Caki2 (cell line): Measurements from ENCODE around the gene GARIN5A. TPM values are rescaled to one million over a fixed set of nuclear protein-coding genes. Genes with fewer than 3 reads are reported as not detected.
"Not testable (repeated sequence)": the region's sequence is repeated elsewhere in the genome, so short reads cannot be mapped to it uniquely, and the experiment has no call there.

Experiments
- DNase-seq: peaks from one replicate; pipeline ENCODE4 v3.0.0-alpha.2; 2015; ENCODE audit warnings: low read depth
- in situ Hi-C: cut with HindIII; loops from 2 replicates; pipeline ENCODE4 v1.10.0; 2016; ENCODE audit warnings: low sequenced_read_pairs, low pct_unique_long_range_greater_than_20kb, mixed read lengths
- total RNA-seq: library from RNA; depleted of rRNA; stranded (reverse); fragments of >200 nt; shearing (Covaris generic); gene quantifications from 2 replicates; pipeline ENCODE4 v1.2.3, GENCODE V29; 2014; ENCODE audit warnings: low replicate concordance

The GARIN5A gene
- total RNA-seq, 1 experiment from 2014 or later, result not detected

- in situ Hi-C loops, result no loop called here
- DNase-seq, result no peak
Measured at GRCh38 chr19:50476907-50477238, 225 bp upstream of the GARIN5A start.

- in situ Hi-C loops, result no loop called here
- no peak for DNase-seq
Measured at GRCh38 chr19:50475736-50476223, 868 bp downstream of the GARIN5A start.

GRCh38 chr19:50475101-50475568 is 1.5 kb downstream of the GARIN5A start:
- DNase-seq, result no peak
- in situ Hi-C loops, result no loop called here

- DNase-seq, in situ Hi-C loops: not testable (repeated sequence)
Measured at GRCh38 chr19:50473336-50473735, 3.3 kb downstream of the GARIN5A start.

GRCh38 chr19:50468818-50469217 is 7.8 kb downstream of the GARIN5A start:
- in situ Hi-C loops, result no loop called here
- DNase-seq, result no peak

GRCh38 chr19:50467566-50467965 is 9.1 kb downstream of the GARIN5A start:
- in situ Hi-C loops, result no loop called here
- no peak for DNase-seq

- DNase-seq, result no peak
- in situ Hi-C loops, result no loop called here
Measured at GRCh38 chr19:50466706-50467039, 10.0 kb downstream of the GARIN5A start.

- in situ Hi-C loops, result no loop called here
- peak; percentile 93 for DNase-seq
Measured at GRCh38 chr19:50465986-50466705, 10.5 kb downstream of the GARIN5A start.

GRCh38 chr19:50465000-50465399 is 11.6 kb downstream of the GARIN5A start:
- DNase-seq, result no peak
- in situ Hi-C loops, result no loop called here

GRCh38 chr19:50464348-50464747 is 12.3 kb downstream of the GARIN5A start:
- in situ Hi-C loops, result no loop called here
- no peak for DNase-seq

GRCh38 chr19:50462970-50463369 is 13.7 kb downstream of the GARIN5A start:
- in situ Hi-C loops, result no loop called here

GRCh38 chr19:50461066-50461875 is 15.4 kb downstream of the GARIN5A start:
- peak; percentile 74 for DNase-seq
- in situ Hi-C loops, result no loop called here

More at GRCh38 chr19:50462970-50463369, 13.7 kb downstream of the GARIN5A start:
- DNase-seq, result no peak

- peak; percentile 89 for DNase-seq
- in situ Hi-C loops, result no loop called here
Measured at GRCh38 chr19:50460161-50460765, 16.4 kb downstream of the GARIN5A start.

GRCh38 chr19:50459638-50460037 is 17.0 kb downstream of the GARIN5A start:
- in situ Hi-C loops, result no loop called here
- no peak for DNase-seq

GRCh38 chr19:50459067-50459456 is 17.6 kb downstream of the GARIN5A start:
- in situ Hi-C loops, result no loop called here
- DNase-seq, result no peak

GRCh38 chr19:50458396-50459066 is 18.1 kb downstream of the GARIN5A start:
- DNase-seq, result no peak
- in situ Hi-C loops, result no loop called here

GRCh38 chr19:50457300-50457699 is 19.3 kb downstream of the GARIN5A start:
- DNase-seq, result no peak
- in situ Hi-C loops, result no loop called here

GRCh38 chr19:50455992-50456391 is 20.7 kb downstream of the GARIN5A start:
- in situ Hi-C loops, result no loop called here
- DNase-seq, result no peak

- no peak for DNase-seq
- in situ Hi-C loops, result no loop called here
Measured at GRCh38 chr19:50453243-50453642, 23.4 kb downstream of the GARIN5A start.
